NCI-H774 (cell line): ENCODE data around the gene PNCK.

Experiments used
- DNase-seq: peaks from one replicate; lab custom pipeline; 2025; lab: John Stamatoyannopoulos, UW

PNCK gene

GRCh38 chrX:153659268-153659667 lies 14.3 kb downstream of the PNCK start:
- no peak for DNase-seq

- DNase-seq: no peak
These were observed 16.5 kb downstream of the PNCK start for GRCh38 chrX:153657161-153657560.

- no peak for DNase-seq
These were observed 20.1 kb downstream of the PNCK start for GRCh38 chrX:153653556-153653955.

GRCh38 chrX:153651540-153652079 lies 22.0 kb downstream of the PNCK start:
- no peak for DNase-seq

- no peak for DNase-seq
These were observed 22.7 kb downstream of the PNCK start for GRCh38 chrX:153650959-153651358.

- DNase-seq: no peak
These were observed 23.5 kb downstream of the PNCK start for GRCh38 chrX:153649915-153650782.

- DNase-seq: peak; percentile 33
These were observed 24.3 kb downstream of the PNCK start for GRCh38 chrX:153649178-153649914.

GRCh38 chrX:153648358-153649177 lies 25.0 kb downstream of the PNCK start:
- DNase-seq: no peak

GRCh38 chrX:153647461-153648357 lies 25.9 kb downstream of the PNCK start:
- no peak for DNase-seq

GRCh38 chrX:153646620-153647373 lies 26.8 kb downstream of the PNCK start, which contains the start of gene DUSP9:
TSS of gene DUSP9 (plus strand) at chrX:153647203. CDS start at chrX:153647954, 751 bp downstream.
- peak; percentile 21 for DNase-seq

- DNase-seq: no peak
These were observed 27.6 kb downstream of the PNCK start for GRCh38 chrX:153645921-153646488.

GRCh38 chrX:153645151-153645550 lies 28.5 kb downstream of the PNCK start:
- no peak for DNase-seq

- DNase-seq: no peak
These were observed 29.1 kb downstream of the PNCK start for GRCh38 chrX:153644356-153645125.

GRCh38 chrX:153643431-153644351 lies 29.9 kb downstream of the PNCK start:
- DNase-seq: no peak

GRCh38 chrX:153642655-153643430 lies 30.8 kb downstream of the PNCK start:
- no peak for DNase-seq

GRCh38 chrX:153642051-153642654 lies 31.5 kb downstream of the PNCK start:
- DNase-seq: no peak

- DNase-seq: no peak
These were observed 32.0 kb downstream of the PNCK start for GRCh38 chrX:153641627-153642026.
